ENCODE measurements around the gene CHST12.

GRCh38 chr7:2436341-2437104 lies 33.1 kb downstream of the CHST12 start:
- no peak for TF ChIP-seq CTCF (IDR thresholded peaks at IDR 0.05)
- TF ChIP-seq EP300 (IDR thresholded peaks at IDR 0.05; ENCODE audit: low read depth): no peak

Data from transverse colon (tissue), 3 donors.